Fibroblast of pulmonary artery (primary cell): ENCODE results near the gene FRMD4A.

Source experiments
- DNase-seq: peaks from one replicate; pipeline ENCODE4 v3.0.0-alpha.2; 2010; ENCODE audit warnings: low read depth
- H3K4me3 ChIP-seq: replicated peaks from 2 replicates; pipeline ENCODE4 v1.5.1; 2011; ENCODE audit warnings: low read depth, mild to moderate bottlenecking, control low read depth, low read length, moderate library complexity
- CTCF ChIP-seq: IDR thresholded peaks from 2 replicates; pipeline ENCODE4 v1.5.1; 2011; ENCODE audit warnings: mild to moderate bottlenecking, control low read depth, low read length, inconsistent platforms; ENCODE audit errors: missing control alignments

The FRMD4A gene

GRCh38 chr10:14278533-14278932 is 52.2 kb downstream of the FRMD4A start:
- TF ChIP-seq CTCF = no peak

GRCh38 chr10:14276210-14276609 is 54.5 kb downstream of the FRMD4A start:
- no peak overlapping the region for H3K4me3 ChIP-seq
- DNase-seq = no peak
- TF ChIP-seq CTCF = no peak

More at GRCh38 chr10:14278533-14278932, 52.2 kb downstream of the FRMD4A start:
- H3K4me3 ChIP-seq = no peak overlapping the region
- no peak for DNase-seq

GRCh38 chr10:14271621-14272020 is 59.1 kb downstream of the FRMD4A start:
- no peak for TF ChIP-seq CTCF
- no peak overlapping the region for H3K4me3 ChIP-seq
- no peak for DNase-seq

GRCh38 chr10:14270370-14270769 is 60.4 kb downstream of the FRMD4A start:
- H3K4me3 ChIP-seq = no peak overlapping the region
- no peak for TF ChIP-seq CTCF
- DNase-seq = no peak

- no peak for TF ChIP-seq CTCF
- DNase-seq = no peak
- no peak overlapping the region for H3K4me3 ChIP-seq
These were observed 65.0 kb downstream of the FRMD4A start for GRCh38 chr10:14265709-14266108.

GRCh38 chr10:14262836-14263425 is 67.8 kb downstream of the FRMD4A start:
- TF ChIP-seq CTCF = no peak
- no peak for DNase-seq
- no peak overlapping the region for H3K4me3 ChIP-seq

- no peak for DNase-seq
- no peak for TF ChIP-seq CTCF
- H3K4me3 ChIP-seq = no peak overlapping the region
These were observed 69.4 kb downstream of the FRMD4A start for GRCh38 chr10:14261336-14261735.
